GM12891 (cell line): Measurements from ENCODE around the gene FLYWCH1.
"Not testable (repeated sequence)": the region's sequence is repeated elsewhere in the genome, so short reads cannot be mapped to it uniquely, and the experiment has no call there.

Experiments
- DNase-seq: peaks from one replicate; pipeline ENCODE4 v3.0.0; 2011; ENCODE audit warnings: low spot score; ENCODE audit not compliant: insufficient read length
- FAIRE-seq: peaks from 2 replicates; lab custom pipeline; 2011; peaks lifted over from hg19 to GRCh38; lab: Jason Lieb, UNC
- PAX5 ChIP-seq: IDR thresholded peaks from 2 replicates; pipeline ENCODE4 v1.6.1; 2011; ENCODE audit warnings: low read length, moderate library complexity, mild to moderate bottlenecking; ENCODE audit not compliant: insufficient read depth, severe bottlenecking
- POLR2A ChIP-seq: IDR thresholded peaks from 2 replicates; pipeline ENCODE4 v1.6.1; 2011; ENCODE audit warnings: low read depth, low read length, control low read depth
- POLR2AphosphoS5 ChIP-seq: IDR thresholded peaks from 2 replicates; pipeline ENCODE4 v1.6.1; 2011; ENCODE audit warnings: low read depth, low read length, control low read depth
- POU2F2 ChIP-seq: IDR thresholded peaks from 2 replicates; pipeline ENCODE4 v1.6.1; 2011; ENCODE audit warnings: low read depth, mild to moderate bottlenecking, control low read depth, low read length, moderate library complexity
- SPI1 ChIP-seq: IDR thresholded peaks from 2 replicates; pipeline ENCODE4 v1.6.1; 2011; ENCODE audit warnings: low read depth, low read length, control low read depth
- TAF1 ChIP-seq: IDR thresholded peaks from 2 replicates; pipeline ENCODE4 v1.6.1; 2011; ENCODE audit warnings: low read depth, low read length, control low read depth

The FLYWCH1 gene

GRCh38 chr16:2936436-2937011 is 24.8 kb downstream of the FLYWCH1 start:
- TF ChIP-seq PAX5 (no peak), SPI1 (no peak), TAF1 (no peak), POU2F2 (no peak)
- FAIRE-seq: no peak
- no peak for DNase-seq

GRCh38 chr16:2937170-2937569 is 25.4 kb downstream of the FLYWCH1 start:
- DNase-seq (no peak), FAIRE-seq (no peak)
- TF ChIP-seq PAX5: no peak
- TF ChIP-seq POLR2A: no peak
- no peak for TF ChIP-seq SPI1
- no peak for TF ChIP-seq TAF1
- no peak for TF ChIP-seq POU2F2
- no peak for TF ChIP-seq POLR2AphosphoS5

- FAIRE-seq: no peak
- TF ChIP-seq PAX5: no peak
- TF ChIP-seq POLR2A: no peak
- TF ChIP-seq TAF1: no peak
- TF ChIP-seq POLR2AphosphoS5: no peak
- TF ChIP-seq SPI1: no peak
- no peak for TF ChIP-seq POU2F2
- no peak for DNase-seq
Observed at GRCh38 chr16:2938206-2938605, 26.5 kb downstream of the FLYWCH1 start.

- DNase-seq (no peak), FAIRE-seq (no peak)
- TF ChIP-seq PAX5: no peak
- TF ChIP-seq SPI1: no peak
- TF ChIP-seq TAF1: no peak
- TF ChIP-seq POLR2A: no peak
- TF ChIP-seq POU2F2: no peak
- no peak for TF ChIP-seq POLR2AphosphoS5
Observed at GRCh38 chr16:2939968-2940367, 28.2 kb downstream of the FLYWCH1 start.

- FAIRE-seq (no peak), DNase-seq (no peak)
- TF ChIP-seq POU2F2 (no peak), POLR2AphosphoS5 (no peak), PAX5 (no peak), TAF1 (no peak), SPI1 (no peak), POLR2A (no peak)
Observed at GRCh38 chr16:2942045-2942444, 30.3 kb downstream of the FLYWCH1 start.

- not testable (repeated sequence) for FAIRE-seq, DNase-seq
Observed at GRCh38 chr16:2943716-2944115, 32.0 kb downstream of the FLYWCH1 start.

- FAIRE-seq: no peak
- TF ChIP-seq TAF1 (no peak), SPI1 (no peak), PAX5 (no peak), POLR2AphosphoS5 (no peak), POLR2A (no peak), POU2F2 (no peak)
Observed at GRCh38 chr16:2946649-2947048, 34.9 kb downstream of the FLYWCH1 start.

GRCh38 chr16:2948807-2949704 is 37.3 kb downstream of the FLYWCH1 start:
- FAIRE-seq (no peak), DNase-seq (no peak)
- no peak for TF ChIP-seq POLR2A

More at GRCh38 chr16:2946649-2947048, 34.9 kb downstream of the FLYWCH1 start:
- DNase-seq: no peak

- no peak for DNase-seq
- TF ChIP-seq PAX5: no peak
- TF ChIP-seq POLR2AphosphoS5: no peak
- TF ChIP-seq POLR2A: no peak
- no peak for TF ChIP-seq POU2F2
- no peak for TF ChIP-seq TAF1
- FAIRE-seq: no peak
Observed at GRCh38 chr16:2949705-2950352, 38.1 kb downstream of the FLYWCH1 start.

- DNase-seq (no peak), FAIRE-seq (no peak)
- no peak for TF ChIP-seq POU2F2
Observed at GRCh38 chr16:2950353-2950724, 38.6 kb downstream of the FLYWCH1 start.
